Keratinocyte (primary cell): ENCODE data around the gene CDRT15L2.
"Not testable (repeated sequence)": the region's sequence is repeated elsewhere in the genome, so short reads cannot be mapped to it uniquely, and the experiment has no call there.

Experiments used
- CTCF ChIP-seq, 3 experiments: IDR thresholded peaks in 1 of 3; conservative IDR thresholded peaks in 1 of 3; optimal IDR thresholded peaks in 1 of 3; 2 replicates in 2 of 3; 3 replicates in 1 of 3; pipeline versions ENCODE3 to v1.5.1; 2011; ENCODE audit warnings: low read length in 3 of 3, mild to moderate bottlenecking in 3 of 3, moderate library complexity in 2 of 3, control low read depth in 1 of 3, inconsistent platforms in 1 of 3; ENCODE audit not compliant: insufficient read depth in 2 of 3; ENCODE audit errors: extremely low read depth in 1 of 3
- EZH2 ChIP-seq: IDR thresholded peaks from one replicate; pipeline ENCODE4 v1.6.1; 2012; ENCODE audit warnings: inconsistent platforms, mild to moderate bottlenecking, low read length, moderate library complexity

- not testable (repeated sequence) for TF ChIP-seq CTCF (optimal IDR thresholded peaks at IDR 0.05 in 1 of 3, IDR thresholded peaks at IDR 0.05 in 1 of 3, conservative IDR thresholded peaks at IDR 0.05 in 1 of 3; ENCODE audit: extremely low read depth in 1 of 3, insufficient read depth in 2 of 3, low read length in 3 of 3); EZH2
Measured at GRCh38 chr17:20541853-20542546, 37.5 kb upstream of the CDRT15L2 start.
